CD4-positive, alpha-beta memory T cell (primary cell): ENCODE measurements around the gene NOP56. TPM values are rescaled to one million over a fixed set of nuclear protein-coding genes. Genes with fewer than 3 reads are reported as not detected.

Source experiments
- CTCF ChIA-PET: fragments of 350-600 bp; sonication (Branson Sonifier 250); formaldehyde crosslinking; loops from one replicate; lab custom pipeline; 2021; ENCODE audit warnings: inconsistent platforms; ENCODE audit not compliant: partially characterized antibody; lab: Charles Lee
- POLR2A ChIA-PET: fragments of 350-600 bp; sonication (Branson Sonifier 250); formaldehyde crosslinking; loops from one replicate; lab custom pipeline; 2021; ENCODE audit not compliant: partially characterized antibody; lab: Charles Lee
- DNase-seq, 5 donors: peaks; one replicate each; pipeline versions ENCODE4 v3.0.0 to v3.0.0-alpha.2; 2020 to 2022; ENCODE audit warnings: mixed read lengths in 1 of 5
- H3K27ac ChIP-seq: one replicate; pipeline ENCODE4 v1.7.0; 2013; ENCODE audit warnings: low read depth, low read length
- H3K27me3 ChIP-seq: 2 replicates; pipeline ENCODE4 v1.7.0; 2013; ENCODE audit warnings: mild to moderate bottlenecking, low read length, moderate library complexity; ENCODE audit not compliant: insufficient read depth
- H3K36me3 ChIP-seq: 2 replicates; pipeline ENCODE4 v1.7.0; 2013; ENCODE audit warnings: mild to moderate bottlenecking, low read length, moderate library complexity; ENCODE audit not compliant: insufficient read depth
- H3K4me1 ChIP-seq: 2 replicates; pipeline ENCODE4 v1.7.0; 2013; ENCODE audit warnings: mild to moderate bottlenecking, low read length, moderate library complexity; ENCODE audit not compliant: insufficient read depth
- H3K4me3 ChIP-seq, 2 donors: one replicate each; pipeline ENCODE4 v1.7.0; 2013; ENCODE audit warnings: low read length in 2 of 2, mild to moderate bottlenecking in 1 of 2
- H3K9me3 ChIP-seq, 2 donors: one replicate each; pipeline ENCODE4 v1.7.0; 2013; ENCODE audit warnings: low read length in 2 of 2, control low read depth in 1 of 2; ENCODE audit not compliant: control insufficient read depth in 1 of 2
- H3K27ac Mint-ChIP-seq, 7 donors: one replicate each; pipeline ENCODE4 v1.8.0; 2020 to 2021; ENCODE audit warnings: mixed read lengths in 7 of 7, mild to moderate bottlenecking in 6 of 7, inconsistent platforms in 3 of 7, moderate library complexity in 3 of 7
- H3K27me3 Mint-ChIP-seq, 2 donors: one replicate each; pipeline ENCODE4 v1.8.0; 2020 to 2021; ENCODE audit warnings: mixed read lengths in 2 of 2
- H3K36me3 Mint-ChIP-seq, 2 donors: one replicate each; pipeline ENCODE4 v1.8.0; 2020 to 2021; ENCODE audit warnings: mixed read lengths in 2 of 2, inconsistent platforms in 1 of 2, mild to moderate bottlenecking in 1 of 2
- H3K4me1 Mint-ChIP-seq, 4 donors: one replicate each; pipeline ENCODE4 v1.8.0; 2020 to 2021; ENCODE audit warnings: mixed read lengths in 4 of 4, mild to moderate bottlenecking in 1 of 4
- H3K4me3 Mint-ChIP-seq, 8 donors: one replicate each; pipeline ENCODE4 v1.8.0; 2020 to 2021; ENCODE audit warnings: mixed read lengths in 8 of 8, mild to moderate bottlenecking in 7 of 8, moderate library complexity in 6 of 8, inconsistent platforms in 3 of 8
- H3K9me3 Mint-ChIP-seq, 8 donors: one replicate each; pipeline ENCODE4 v1.8.0; 2020 to 2021; ENCODE audit warnings: mixed read lengths in 8 of 8, mild to moderate bottlenecking in 5 of 8, inconsistent platforms in 3 of 8, moderate library complexity in 1 of 8
- intact Hi-C: fragments of 100-400 bp; cut with micrococcal nuclease; formaldehyde crosslinking; loops from one replicate; pipeline ENCODE4 v1.15.1; 2023
- polyA plus RNA-seq, 2 donors: library from polyadenylated mRNA; unstranded; fragments of 300-500 nt; fragmentation: Illumina TruSeq; gene quantifications; one replicate each; pipeline ENCODE4 v1.2.3, GENCODE V29; 2021
- total RNA-seq, 2 experiments: library from RNA; stranded (reverse); gene quantifications; one replicate each; pipeline ENCODE4 v1.2.3, GENCODE V29; 2021

NOP56 gene
- total and polyA plus RNA-seq, 4 experiments from 2014 or later = 83.4 to 270 (median 197) TPM

DNA sequence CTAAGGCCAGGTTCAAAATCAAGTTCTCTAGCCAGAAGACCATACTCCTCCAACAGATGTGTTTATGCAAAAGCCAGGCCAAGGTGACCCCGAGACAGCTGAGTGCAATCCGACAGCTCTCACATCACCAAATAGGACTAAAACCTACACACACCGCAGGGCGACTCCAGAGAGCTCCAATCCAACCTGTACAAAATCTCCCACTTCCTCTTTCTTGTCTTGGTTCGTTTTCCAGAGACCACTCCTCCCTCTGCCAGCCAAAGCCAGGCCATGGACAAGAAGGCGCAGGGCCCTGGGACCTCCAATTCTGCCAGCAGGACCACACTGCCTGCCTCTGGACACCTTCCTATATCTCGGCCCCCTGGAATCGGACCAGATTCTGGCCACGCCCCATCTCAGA is 11.5 kb upstream of the NOP56 start:
- no peak for DNase-seq
- CTCF ChIA-PET = no interaction called here
- Histone ChIP-seq H3K27ac (no peak overlapping the region), H3K36me3 (no peaks in the 10 kb centered on the region), H3K9me3 (no peaks in the 10 kb centered on the region), H3K27me3 (no peaks in the 10 kb centered on the region), H3K4me1 (no peaks in the 10 kb centered on the region), H3K4me3 (no peak overlapping the region)
- no peak overlapping the region for H3K4me3 Mint-ChIP-seq
- no peaks in the 10 kb centered on the region for H3K27me3 Mint-ChIP-seq
- H3K36me3 Mint-ChIP-seq = peaks cover 0 to 14% of the 10 kb centered on the region in 2 donors
- H3K27ac Mint-ChIP-seq = peak overlapping the region in 1 of 7 donors; percentile 45
- H3K9me3 Mint-ChIP-seq = no peaks in the 10 kb centered on the region
- intact Hi-C loops = no loop called here
- peaks cover 0 to 13% (median 6%) of the 10 kb centered on the region in 4 donors for H3K4me1 Mint-ChIP-seq
- POLR2A ChIA-PET = interaction anchor here (2.8 kb wide), 1 partner anchor 11 kb away, joined by 13 read pairs; the partner anchor contains the start of gene NOP56

DNA sequence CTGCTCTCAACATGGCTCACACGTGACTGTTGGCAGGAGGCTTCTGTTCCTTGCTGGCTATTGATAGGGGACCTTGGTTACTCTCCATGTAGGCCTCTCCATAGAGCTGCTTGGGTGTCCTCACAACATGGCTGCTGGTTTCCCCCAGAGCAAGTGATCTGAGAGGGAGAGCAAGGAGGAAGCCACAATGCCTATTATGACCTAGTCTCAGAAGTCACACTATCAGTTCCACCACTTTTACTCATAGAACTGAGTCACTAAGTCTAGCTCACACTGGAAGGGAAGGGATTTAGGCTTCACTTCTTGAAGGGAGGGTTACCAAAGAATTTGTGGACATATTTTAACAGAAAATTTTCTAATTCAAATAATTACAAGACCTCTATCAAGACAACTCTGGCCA is 8.7 kb upstream of the NOP56 start:
- H3K36me3 ChIP-seq = no peaks in the 10 kb centered on the region
- no peak overlapping the region for H3K27ac ChIP-seq
- Mint-ChIP-seq H3K27ac (peak overlapping the region in 1 of 7 donors; percentile 4), H3K4me3 (no peak overlapping the region), H3K9me3 (no peaks in the 10 kb centered on the region), H3K4me1 (peaks cover 0 to 10% (median 4%) of the 10 kb centered on the region in 4 donors), H3K36me3 (peaks cover 0 to 14% of the 10 kb centered on the region in 2 donors), H3K27me3 (no peaks in the 10 kb centered on the region)
- no peaks in the 10 kb centered on the region for H3K9me3 ChIP-seq
- intact Hi-C loops = no loop called here
- ChIA-PET CTCF (interaction anchor here (1.4 to 3.0 kb wide), 2 partner anchors 119 to 122 kb away, joined by 6 to 12 read pairs; no protein-coding TSS in a partner anchor), POLR2A (interaction anchor here (1.5 kb wide), 1 partner anchor 9 kb away, joined by 6 read pairs; the partner anchor contains the start of gene NOP56)
- H3K27me3 ChIP-seq = no peaks in the 10 kb centered on the region
- H3K4me3 ChIP-seq = no peak overlapping the region
- no peaks in the 10 kb centered on the region for H3K4me1 ChIP-seq
- no peak for DNase-seq

DNA sequence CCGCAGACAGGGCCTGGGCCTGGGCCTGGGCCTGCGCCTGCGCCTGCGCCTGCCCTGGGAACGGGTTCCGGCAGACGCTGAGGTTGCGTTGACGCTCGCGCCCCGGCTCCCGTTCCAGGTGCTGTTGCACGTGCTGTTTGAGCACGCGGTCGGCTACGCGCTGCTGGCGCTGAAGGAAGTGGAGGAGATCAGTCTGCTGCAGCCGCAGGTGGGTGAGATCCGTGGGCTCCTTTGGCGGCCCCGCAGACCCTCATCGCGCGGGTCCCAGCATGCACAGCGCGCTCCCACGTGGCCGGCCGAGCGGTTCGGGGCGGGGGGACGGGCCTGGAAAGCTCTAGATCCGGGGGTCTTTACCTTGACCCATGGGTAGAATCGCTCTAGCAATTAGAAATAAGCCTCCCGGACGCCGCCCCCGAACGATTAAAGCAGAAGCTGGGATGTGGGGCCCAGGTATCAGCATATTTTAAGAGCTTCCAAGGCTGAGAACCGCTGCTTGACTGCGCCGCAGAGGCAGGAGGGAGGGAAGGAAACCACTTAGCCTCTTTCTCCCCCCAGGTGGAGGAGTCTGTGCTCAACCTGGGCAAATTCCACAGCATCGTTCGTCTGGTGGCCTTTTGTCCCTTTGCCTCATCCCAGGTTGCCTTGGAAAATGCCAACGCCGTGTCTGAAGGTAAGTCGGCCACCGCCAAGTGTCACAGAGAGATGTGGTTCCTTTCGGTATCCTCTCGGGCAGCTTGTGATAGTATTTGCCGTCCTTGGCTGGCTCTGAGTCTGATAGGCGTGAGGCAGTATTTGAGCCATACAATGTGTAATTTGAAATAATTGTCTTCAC is 508 bp downstream of the NOP56 start:
- H3K4me1 Mint-ChIP-seq = peaks cover 21 to 60% (median 28%) of the 10 kb centered on the region in 4 donors
- Histone ChIP-seq H3K27ac (peak overlapping the region; percentile 80), H3K9me3 (no peaks in the 10 kb centered on the region), H3K36me3 (peaks cover 41% of the 10 kb centered on the region), H3K27me3 (no peaks in the 10 kb centered on the region), H3K4me3 (peak overlapping the region; percentile 85 to 88), H3K4me1 (peaks cover 31% of the 10 kb centered on the region)
- peak in 1 of 5 donors; percentile 85 for DNase-seq
- no peaks in the 10 kb centered on the region for H3K9me3 Mint-ChIP-seq
- peaks cover 37 to 50% of the 10 kb centered on the region in 2 donors for H3K36me3 Mint-ChIP-seq
- ChIA-PET CTCF (interaction anchor here (1.3 to 5.4 kb wide), 3 partner anchors 15 to 182 kb away, joined by 3 to 35 read pairs (median 4); partner anchors contain the start of gene SNRPB), POLR2A (interaction anchor here (0.7 to 6.3 kb wide), 23 partner anchors 7 to 551 kb away, joined by 3 to 180 read pairs (median 6); partner anchors contain the start of genes EBF4, IDH3B, PCED1A and PTPRA)
- intact Hi-C loops = loop anchor here (1.0 to 5.0 kb wide), 4 partner anchors 11 to 183 kb away; partner anchors contain the start of genes IDH3B, SNRPB and ZNF343
- no peaks in the 10 kb centered on the region for H3K27me3 Mint-ChIP-seq
- peak overlapping the region; percentile 89 to 92 (median 90) for H3K4me3 Mint-ChIP-seq
- H3K27ac Mint-ChIP-seq = peak overlapping the region; percentile 86 to 93 (median 90)

DNA sequence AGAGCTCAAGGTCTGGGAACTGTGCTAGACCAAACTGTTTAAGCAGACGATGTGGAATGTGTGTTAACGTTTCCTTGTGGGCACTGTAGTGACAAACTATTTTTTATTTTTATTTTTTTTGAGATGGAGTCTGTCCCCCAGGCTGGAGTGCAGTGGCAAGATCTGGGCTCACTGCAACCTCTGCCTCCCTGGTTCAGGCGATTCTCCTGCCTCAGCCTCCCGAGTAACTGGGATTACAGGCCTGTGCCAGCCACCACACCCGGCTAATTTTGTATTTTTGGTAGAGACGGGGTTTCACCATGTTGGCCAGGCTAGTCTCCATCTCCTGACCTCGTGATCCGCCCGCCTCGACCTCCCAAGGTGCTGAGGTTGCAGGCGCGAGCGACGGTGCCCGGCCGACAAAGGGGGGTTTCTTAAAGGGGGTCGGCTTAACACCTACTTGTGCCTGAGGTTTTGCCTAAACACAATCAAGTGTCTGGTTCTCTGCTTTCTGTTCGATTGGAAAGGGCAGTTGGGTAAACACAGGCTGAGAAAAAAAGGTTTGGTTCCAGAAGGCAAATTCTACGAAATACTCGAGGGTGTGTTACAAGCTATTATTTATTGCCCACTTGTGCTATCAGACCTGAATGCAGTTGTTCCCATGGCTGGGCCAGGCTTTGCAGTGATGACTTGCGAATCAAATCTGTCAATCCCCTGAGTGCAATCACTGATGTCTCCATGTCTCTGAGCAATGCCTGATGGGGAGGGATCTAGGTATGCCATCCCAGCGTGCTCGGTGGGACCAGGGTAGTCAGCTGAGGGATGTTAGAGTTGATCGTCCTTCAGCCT is 1.3 kb downstream of the NOP56 start:
- ChIA-PET POLR2A (interaction anchor here (0.8 to 6.3 kb wide), 11 partner anchors 8 to 219 kb away, joined by 3 to 180 read pairs (median 9); partner anchors contain the start of genes IDH3B, PTPRA and SNRPB), CTCF (interaction anchor here (1.3 to 5.4 kb wide), 2 partner anchors 16 to 131 kb away, joined by 3 to 35 read pairs; no protein-coding TSS in a partner anchor)
- H3K4me1 Mint-ChIP-seq = peaks cover 21 to 66% (median 29%) of the 10 kb centered on the region in 4 donors
- intact Hi-C loops = loop anchor here (2.0 to 5.0 kb wide), 2 partner anchors 129 to 146 kb away; partner anchors contain the start of gene ZNF343
- H3K27ac ChIP-seq = peak overlapping the region; percentile 80
- peaks cover 31% of the 10 kb centered on the region for H3K4me1 ChIP-seq
- no peaks in the 10 kb centered on the region for H3K27me3 ChIP-seq
- H3K27ac Mint-ChIP-seq = peak overlapping the region; percentile 86 to 93 (median 90)
- no peaks in the 10 kb centered on the region for H3K9me3 Mint-ChIP-seq
- H3K4me3 ChIP-seq = peak overlapping the region; percentile 85 to 88
- no peaks in the 10 kb centered on the region for H3K27me3 Mint-ChIP-seq
- H3K36me3 Mint-ChIP-seq = peaks cover 45 to 58% of the 10 kb centered on the region in 2 donors
- no peak for DNase-seq
- peaks cover 48% of the 10 kb centered on the region for H3K36me3 ChIP-seq
- peak overlapping the region; percentile 89 to 92 (median 90) for H3K4me3 Mint-ChIP-seq
- no peaks in the 10 kb centered on the region for H3K9me3 ChIP-seq

DNA sequence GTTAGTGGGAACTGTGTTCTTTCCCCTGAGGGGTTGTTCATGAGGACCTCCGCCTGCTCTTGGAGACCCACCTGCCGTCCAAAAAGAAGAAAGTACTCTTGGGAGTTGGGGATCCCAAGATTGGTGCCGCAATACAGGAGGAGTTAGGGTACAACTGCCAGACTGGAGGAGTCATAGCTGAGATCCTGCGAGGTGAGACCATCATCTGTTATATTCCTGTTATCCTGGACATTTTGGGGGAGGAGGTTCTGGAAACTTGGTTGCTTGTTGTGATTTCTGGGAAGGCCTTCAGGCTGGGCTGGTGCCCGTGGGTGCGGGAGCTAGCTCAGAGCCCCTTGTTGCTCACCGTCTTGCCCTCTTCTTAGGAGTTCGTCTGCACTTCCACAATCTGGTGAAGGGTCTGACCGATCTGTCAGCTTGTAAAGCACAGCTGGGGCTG is 2.0 kb downstream of the NOP56 start:
- no peaks in the 10 kb centered on the region for H3K27me3 ChIP-seq
- POLR2A ChIA-PET = interaction anchor here (1.0 to 6.3 kb wide), 3 partner anchors 11 to 185 kb away, joined by 7 to 180 read pairs (median 52); partner anchors contain the start of genes IDH3B and SNRPB
- no peaks in the 10 kb centered on the region for H3K9me3 ChIP-seq
- peak overlapping the region; percentile 80 for H3K27ac ChIP-seq
- peak overlapping the region; percentile 37 to 88 for H3K4me3 ChIP-seq
- CTCF ChIA-PET = interaction anchor here (5.4 kb wide), 1 partner anchor 131 kb away, joined by 35 read pairs; no protein-coding TSS in a partner anchor
- Mint-ChIP-seq H3K27me3 (no peaks in the 10 kb centered on the region), H3K27ac (peak overlapping the region; percentile 57 to 93 (median 82)), H3K4me1 (peaks cover 22 to 69% (median 30%) of the 10 kb centered on the region in 4 donors), H3K4me3 (peak overlapping the region; percentile 89 to 92 (median 90)), H3K9me3 (no peaks in the 10 kb centered on the region), H3K36me3 (peaks cover 50 to 65% of the 10 kb centered on the region in 2 donors)
- no peak for DNase-seq
- peaks cover 55% of the 10 kb centered on the region for H3K36me3 ChIP-seq
- peaks cover 31% of the 10 kb centered on the region for H3K4me1 ChIP-seq
- intact Hi-C loops = loop anchor here (5.0 kb wide), 1 partner anchor 147 kb away; the partner anchor contains the start of gene ZNF343

DNA sequence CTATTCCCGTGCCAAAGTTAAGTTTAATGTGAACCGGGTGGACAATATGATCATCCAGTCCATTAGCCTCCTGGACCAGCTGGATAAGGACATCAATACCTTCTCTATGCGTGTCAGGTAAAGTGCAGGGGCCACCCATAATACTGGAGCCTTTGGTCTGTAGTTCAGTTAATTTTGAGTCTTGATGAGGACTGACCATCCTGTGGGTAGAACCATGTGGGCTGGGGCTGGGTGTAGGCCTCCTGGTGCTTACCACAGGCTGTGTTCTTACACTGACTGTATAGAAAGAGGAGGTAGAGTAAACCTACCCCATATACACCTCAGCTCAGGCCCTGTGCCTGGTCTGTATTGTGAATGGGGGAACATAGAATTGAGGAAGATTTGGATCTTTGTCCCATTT is 2.4 kb downstream of the NOP56 start:
- Histone ChIP-seq H3K27ac (peak overlapping the region; percentile 80), H3K27me3 (no peaks in the 10 kb centered on the region), H3K9me3 (no peaks in the 10 kb centered on the region), H3K4me3 (no peak overlapping the region), H3K36me3 (peaks cover 59% of the 10 kb centered on the region), H3K4me1 (peaks cover 31% of the 10 kb centered on the region)
- Mint-ChIP-seq H3K4me1 (peaks cover 22 to 69% (median 30%) of the 10 kb centered on the region in 4 donors), H3K27me3 (no peaks in the 10 kb centered on the region), H3K4me3 (peak overlapping the region; percentile 72 to 92 (median 90)), H3K36me3 (peaks cover 54 to 69% of the 10 kb centered on the region in 2 donors), H3K9me3 (no peaks in the 10 kb centered on the region), H3K27ac (peak overlapping the region; percentile 57 to 93 (median 77))
- ChIA-PET POLR2A (interaction anchor here (1.0 to 6.3 kb wide), 2 partner anchors 11 to 19 kb away, joined by 7 to 180 read pairs; partner anchors contain the start of gene IDH3B), CTCF (interaction anchor here (1.1 to 5.4 kb wide), 3 partner anchors 10 to 132 kb away, joined by 4 to 35 read pairs (median 6); no protein-coding TSS in a partner anchor)
- no peak for DNase-seq
- intact Hi-C loops = loop anchor here (5.0 kb wide), 1 partner anchor 148 kb away; the partner anchor contains the start of gene ZNF343
